ENCODE data around the gene GBX2. TPM values are rescaled to one million over a fixed set of nuclear protein-coding genes. Genes with fewer than 3 reads are reported as not detected.

GBX2 gene
- total RNA-seq, 1 experiment from 2014 or later = 0.31 TPM

DNA sequence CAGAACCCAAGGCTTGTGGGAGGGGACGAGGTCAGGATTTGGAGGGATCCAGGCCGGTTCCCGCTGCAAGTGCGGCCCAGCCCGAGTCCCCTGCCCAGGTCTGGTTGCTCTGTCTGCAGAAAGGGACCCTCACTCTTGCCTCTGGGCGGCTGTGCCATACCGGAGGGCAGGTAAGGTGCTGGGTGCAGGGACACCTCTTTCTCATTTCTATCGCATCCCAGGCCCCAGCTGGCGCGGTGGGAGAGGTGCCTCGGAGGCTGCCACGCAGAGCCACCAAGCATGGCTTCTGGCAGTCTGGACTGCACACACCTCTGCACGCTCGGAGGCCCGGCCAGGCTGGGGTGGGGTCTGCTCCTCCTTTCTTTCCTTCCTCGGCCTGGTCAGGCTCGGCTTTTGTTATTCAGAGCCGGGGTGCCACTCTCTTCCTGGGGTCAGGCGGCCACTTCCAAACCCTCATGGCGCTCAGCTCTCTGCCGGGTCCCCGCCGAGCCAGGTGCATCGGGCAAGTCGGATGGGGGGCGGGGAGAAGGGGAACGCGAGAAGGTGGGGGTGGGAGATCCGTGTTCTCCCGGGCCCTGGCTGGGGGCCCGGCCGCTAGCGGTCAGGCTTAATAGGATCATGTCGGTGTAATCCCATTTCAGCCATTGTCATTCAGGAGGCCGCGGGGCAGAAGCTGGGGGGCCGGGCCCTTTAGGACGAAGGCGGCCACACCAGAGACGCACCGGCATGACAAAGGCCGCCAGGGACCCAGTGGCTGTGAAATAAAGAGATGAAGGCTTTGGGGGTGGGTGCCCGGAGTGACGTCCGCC is 9.0 kb downstream of the GBX2 start:
- no peak overlapping the region for H3T11ph ChIP-seq (ENCODE audit: low read length)
- no peaks in the 10 kb centered on the region for H4K20me1 ChIP-seq (ENCODE audit: control insufficient read depth, insufficient read depth, insufficient read length)
- H3K4me2 ChIP-seq (ENCODE audit: insufficient read depth, insufficient read length, low read length) = peak overlapping the region; percentile 32
- no peaks in the 10 kb centered on the region for H3K9me3 ChIP-seq (ENCODE audit: control insufficient read depth, low read depth, low read length)
- H3K79me1 ChIP-seq (ENCODE audit: insufficient read depth, low read depth, low read length, poor library complexity, severe bottlenecking) = no peaks in the 10 kb centered on the region
- no peak overlapping the region; the same call in 1 of the 2 replicates for H2BK15ac ChIP-seq (ENCODE audit: low read depth, low read length)
- no peak overlapping the region for H4K8ac ChIP-seq (replicated peaks; ENCODE audit: insufficient read length, low read depth, low read length)
- Mint-ChIP-seq H3K4me3 (peak overlapping the region; percentile 36 to 71; a peak in 4 of 5 replicates), H3K36me3 (ENCODE audit: insufficient read depth in 1 of 3, low read depth in 3 of 3) (peaks cover 0 to 3% (median 0%) of the 10 kb centered on the region in 3 experiments; a peak in 1 of 7 replicates), H3K27ac (no peak overlapping the region; a peak in 1 of 7 replicates), H3K4me1 (peaks cover 34 to 35% of the 10 kb centered on the region in 2 experiments), H3K9me3 (no peaks in the 10 kb centered on the region), H3K27me3 (ENCODE audit: low read depth) (peaks cover 97% of the 10 kb centered on the region)
- peaks cover 51% of the 10 kb centered on the region; the same call in 1 of the 2 replicates for H3K27me3 ChIP-seq (ENCODE audit: insufficient read depth, low read length)
- TF ChIP-seq, protein P1, sequence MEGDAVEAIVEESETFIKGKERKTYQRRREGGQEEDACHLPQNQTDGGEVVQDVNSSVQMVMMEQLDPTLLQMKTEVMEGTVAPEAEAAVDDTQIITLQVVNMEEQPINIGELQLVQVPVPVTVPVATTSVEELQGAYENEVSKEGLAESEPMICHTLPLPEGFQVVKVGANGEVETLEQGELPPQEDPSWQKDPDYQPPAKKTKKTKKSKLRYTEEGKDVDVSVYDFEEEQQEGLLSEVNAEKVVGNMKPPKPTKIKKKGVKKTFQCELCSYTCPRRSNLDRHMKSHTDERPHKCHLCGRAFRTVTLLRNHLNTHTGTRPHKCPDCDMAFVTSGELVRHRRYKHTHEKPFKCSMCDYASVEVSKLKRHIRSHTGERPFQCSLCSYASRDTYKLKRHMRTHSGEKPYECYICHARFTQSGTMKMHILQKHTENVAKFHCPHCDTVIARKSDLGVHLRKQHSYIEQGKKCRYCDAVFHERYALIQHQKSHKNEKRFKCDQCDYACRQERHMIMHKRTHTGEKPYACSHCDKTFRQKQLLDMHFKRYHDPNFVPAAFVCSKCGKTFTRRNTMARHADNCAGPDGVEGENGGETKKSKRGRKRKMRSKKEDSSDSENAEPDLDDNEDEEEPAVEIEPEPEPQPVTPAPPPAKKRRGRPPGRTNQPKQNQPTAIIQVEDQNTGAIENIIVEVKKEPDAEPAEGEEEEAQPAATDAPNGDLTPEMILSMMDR (conservative IDR thresholded peaks at IDR 0.05) = no peak
- no peaks in the 10 kb centered on the region for H3K79me2 ChIP-seq (ENCODE audit: insufficient read depth, low read length)
- no peak overlapping the region for H4K91ac ChIP-seq (ENCODE audit: insufficient read length, low read depth, low read length)
- no peak overlapping the region for H3K27ac ChIP-seq (ENCODE audit: insufficient read length, low read depth, low read length)
- no peak overlapping the region for H2BK5ac ChIP-seq (ENCODE audit: insufficient read length, low read length)
- H2AK5ac ChIP-seq (ENCODE audit: insufficient read length, low read length) = no peak overlapping the region
- H3K9ac ChIP-seq (ENCODE audit: extremely low read depth, insufficient read length, low read length) = no peak overlapping the region
- no peak overlapping the region for H3K23ac ChIP-seq (ENCODE audit: insufficient read length, low read depth, low read length)
- peaks cover 6% of the 10 kb centered on the region for H3K23me2 ChIP-seq (ENCODE audit: insufficient read length, low read depth, low read length, poor library complexity, severe bottlenecking)
- H3K4me1 ChIP-seq (ENCODE audit: insufficient read depth, low read length) = peaks cover 4% of the 10 kb centered on the region; the same call in 1 of the 2 replicates
- WGBS (ENCODE audit: extremely low coverage, insufficient read length, low lambda C conversion rate) = no CpG with 5 or more reads among the region's 45 CpGs
- peak; percentile 88 for DNase-seq
- no peak overlapping the region for H4K5ac ChIP-seq (ENCODE audit: insufficient read length, low read depth, low read length)
- H3K14ac ChIP-seq (ENCODE audit: insufficient read depth, low read length) = peak overlapping the region; percentile 60; the same call in 1 of the 2 replicates
- H2BK120ac ChIP-seq (ENCODE audit: low read depth, low read length, poor library complexity, severe bottlenecking) = no peak overlapping the region
- no peak overlapping the region for H3K4ac ChIP-seq (ENCODE audit: low read depth, low read length)
- no peak overlapping the region for H3K18ac ChIP-seq (ENCODE audit: insufficient read length, low read depth, low read length)
- H2BK20ac ChIP-seq (ENCODE audit: low read depth, low read length, poor library complexity, severe bottlenecking) = no peak overlapping the region
- H3K56ac ChIP-seq (ENCODE audit: insufficient read length, low read depth, low read length) = no peak overlapping the region
- H2BK12ac ChIP-seq (ENCODE audit: insufficient read length, low read depth, low read length) = no peak overlapping the region
- no peak overlapping the region for H2AFZ ChIP-seq (ENCODE audit: low read length)
